HG03159 (cell line): ENCODE data around the gene MACROD2.

ENCODE experiments used
- ATAC-seq: cut with Tn5 transposase; IDR thresholded peaks from one replicate; pipeline ENCODE4 v1.9.1; 2021; ENCODE audit warnings: mild to moderate bottlenecking, moderate library complexity; ENCODE audit not compliant: unreplicated experiment

The MACROD2 gene

DNA sequence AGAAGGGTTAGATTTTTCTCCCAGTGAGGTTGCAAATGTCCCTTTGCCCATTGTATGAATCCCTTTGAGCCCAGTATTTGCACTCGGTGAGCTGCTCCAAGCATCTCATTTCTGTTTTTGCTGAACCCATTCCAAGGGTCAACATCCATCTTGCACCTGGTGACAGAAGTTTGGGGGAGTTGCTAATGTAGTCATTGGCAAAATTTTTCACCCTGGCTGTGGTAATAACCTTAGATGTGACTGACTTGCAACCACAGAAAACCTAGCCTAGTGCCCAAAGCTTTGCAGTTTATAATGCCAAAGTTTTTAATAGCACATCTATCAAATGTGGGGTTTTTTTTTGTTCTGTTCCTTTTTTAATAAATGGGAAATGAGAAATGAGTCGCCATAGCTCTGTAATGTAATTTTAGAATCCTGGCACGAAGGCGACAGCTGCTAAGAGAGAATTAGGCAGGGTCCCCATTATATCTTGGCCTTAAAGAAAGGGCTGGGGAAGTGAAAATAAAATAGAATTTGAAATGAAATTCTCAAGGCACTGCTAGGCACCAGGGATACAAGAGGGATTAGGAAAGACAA, 1895.2 kb downstream of the MACROD2 start:
- no peak for ATAC-seq

DNA sequence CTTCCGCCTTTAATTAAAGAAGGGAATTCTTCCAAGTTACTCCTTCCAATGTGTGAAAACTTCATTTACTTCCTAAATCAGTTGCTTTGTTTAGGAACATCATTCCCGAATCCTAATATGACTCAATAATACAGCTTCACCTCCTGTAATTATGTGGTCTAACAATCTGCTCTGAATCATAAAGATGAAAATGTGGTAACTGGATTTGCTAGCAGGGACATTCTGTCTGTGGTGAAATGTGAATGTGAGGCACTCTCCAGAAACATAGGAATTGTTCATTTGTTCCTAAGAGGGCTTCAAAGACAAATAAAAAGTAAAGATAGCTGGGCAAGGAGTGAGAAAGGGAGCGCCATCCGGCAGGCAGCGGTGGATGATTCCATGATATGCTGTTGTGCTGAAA, 1899.8 kb downstream of the MACROD2 start:
- no peak for ATAC-seq

DNA sequence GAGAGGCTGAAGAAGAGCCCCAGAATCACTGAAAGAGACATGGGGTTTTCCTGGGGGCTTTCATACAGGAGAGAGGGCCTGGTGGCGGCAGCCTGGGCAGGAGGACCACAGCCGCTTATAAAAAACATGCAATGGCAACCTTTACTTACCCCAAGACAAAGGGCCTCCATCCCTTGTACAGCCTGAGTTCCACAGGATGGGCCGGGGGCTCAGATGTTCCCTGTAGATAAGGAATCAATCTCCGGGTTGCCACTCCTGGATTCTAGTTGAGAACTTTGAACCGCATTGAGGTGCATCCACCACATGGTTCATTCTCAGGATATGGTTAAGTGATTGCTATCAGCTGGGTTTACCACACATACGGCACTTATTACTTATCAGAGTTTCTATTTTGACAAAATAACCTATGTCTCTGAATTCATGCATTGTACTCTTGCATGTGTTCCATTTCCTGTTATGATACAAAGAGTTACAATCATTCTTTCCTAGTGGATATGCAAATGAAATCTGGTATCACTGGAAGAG, 1900.3 kb downstream of the MACROD2 start:
- peak; percentile 94 for ATAC-seq

DNA sequence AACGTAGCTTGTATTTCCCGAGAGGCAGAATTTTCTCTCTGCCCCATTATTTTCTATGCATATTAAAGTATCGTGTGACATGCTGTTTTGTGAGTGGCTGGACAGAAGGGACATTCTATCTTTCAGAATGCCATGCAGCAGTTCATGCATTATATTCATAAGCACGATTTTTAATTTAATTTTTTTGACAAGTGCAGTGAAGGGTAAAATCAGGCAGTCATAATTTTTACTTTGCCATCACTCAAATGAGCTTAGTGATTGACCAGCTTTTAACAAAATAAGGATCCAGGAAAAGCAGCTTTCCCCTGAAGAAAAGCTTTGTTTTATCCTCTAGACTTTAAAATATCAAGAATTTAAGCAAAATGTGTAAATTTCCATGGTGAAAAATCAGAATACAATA, 1904.7 kb downstream of the MACROD2 start:
- ATAC-seq = no peak

DNA sequence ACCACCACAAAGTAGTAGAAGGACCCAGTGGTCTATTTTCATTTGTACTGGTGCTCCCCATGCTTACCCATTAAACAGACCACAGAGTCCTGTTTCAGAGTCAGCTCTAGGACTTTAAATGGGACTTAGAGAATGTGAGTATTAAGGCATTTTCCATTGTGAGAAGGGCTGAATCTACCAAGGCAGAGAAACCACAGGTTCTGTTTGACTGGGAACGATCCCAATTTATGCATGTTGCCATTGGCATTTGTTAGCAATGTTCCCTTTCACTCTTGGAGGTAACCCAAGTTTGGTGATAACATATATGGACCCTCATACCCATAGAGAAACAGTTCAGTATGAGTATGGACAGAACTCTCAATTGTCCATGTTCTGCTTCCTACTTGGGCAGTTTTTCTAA, 1905.1 kb downstream of the MACROD2 start:
- ATAC-seq = no peak

DNA sequence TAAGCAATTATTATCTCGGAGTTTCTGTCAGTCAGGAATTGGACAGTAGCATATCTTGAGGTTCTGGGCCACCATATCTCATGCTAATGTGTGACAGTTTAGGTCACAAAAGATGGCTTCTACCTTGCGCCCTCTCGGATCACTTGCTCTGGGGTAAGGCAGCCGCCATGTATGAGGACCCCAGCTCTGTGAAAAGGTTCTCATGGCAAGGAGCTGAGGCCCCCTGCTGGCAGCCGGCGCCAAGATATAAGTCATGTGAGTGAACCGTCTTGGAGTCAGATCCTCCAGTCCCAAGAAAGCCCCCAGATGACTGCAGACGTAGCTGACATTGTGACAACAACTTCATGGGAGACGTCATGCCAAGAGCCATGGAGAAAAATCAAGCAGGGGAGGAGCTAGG, 1907.2 kb downstream of the MACROD2 start:
- ATAC-seq = no peak

DNA sequence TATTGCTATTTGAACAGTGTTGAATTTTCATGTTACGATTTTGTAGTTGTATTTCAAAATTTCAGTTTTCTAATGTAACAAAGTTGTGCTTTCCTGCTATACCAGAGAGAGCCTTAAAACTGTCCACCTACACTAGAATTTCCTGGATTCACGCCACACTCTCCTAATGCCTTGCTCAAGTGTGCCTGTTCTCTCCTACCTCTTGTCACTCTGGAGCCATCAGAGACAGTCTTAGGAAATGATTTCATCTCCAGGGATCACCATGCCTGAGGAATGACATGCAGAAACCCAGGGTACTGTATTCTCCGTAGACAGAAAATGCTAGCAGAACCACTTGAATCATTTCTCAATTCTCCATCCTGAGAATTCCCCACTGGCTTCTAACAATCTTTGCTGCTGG, 1910.3 kb downstream of the MACROD2 start:
- ATAC-seq = no peak

DNA sequence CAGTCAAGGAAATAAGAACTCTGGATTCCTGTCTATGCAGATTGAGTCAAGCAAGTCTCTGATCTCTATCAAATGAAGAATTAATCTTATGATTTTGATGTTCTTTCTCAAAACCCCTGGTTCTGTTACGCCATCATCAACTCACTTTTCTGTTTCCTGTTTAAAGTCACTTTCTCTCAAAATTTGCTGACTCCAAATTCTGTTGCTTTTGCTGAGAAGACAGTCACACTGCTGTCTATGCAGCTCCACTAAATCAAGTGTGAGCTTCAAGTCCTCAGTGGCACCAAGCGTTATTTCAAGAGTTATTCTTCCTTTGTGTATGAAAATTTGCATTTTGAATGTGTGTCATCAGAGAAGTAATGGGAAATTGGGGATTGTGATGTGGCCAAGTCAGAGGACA, 1914.7 kb downstream of the MACROD2 start:
- ATAC-seq = no peak

DNA sequence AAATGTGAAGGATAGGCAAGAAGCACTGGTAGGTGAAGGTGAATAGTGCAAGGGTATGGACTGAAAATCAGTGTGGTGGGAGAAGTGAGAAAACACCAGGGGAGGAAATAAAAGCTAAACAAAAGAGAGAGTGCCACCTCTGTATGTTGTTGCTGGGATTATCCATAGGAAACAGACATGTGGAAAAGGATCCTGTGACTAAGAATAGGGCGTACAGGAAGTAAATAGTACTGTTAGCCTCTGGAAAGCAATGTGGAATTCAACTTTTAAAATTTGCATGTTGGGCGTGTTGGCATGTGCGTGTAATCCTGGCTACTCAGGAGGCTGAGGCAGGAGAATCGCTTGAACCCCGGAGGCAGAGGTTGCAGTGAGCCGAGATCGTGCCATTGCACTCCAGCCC, 1916.3 kb downstream of the MACROD2 start:
- ATAC-seq = no peak

DNA sequence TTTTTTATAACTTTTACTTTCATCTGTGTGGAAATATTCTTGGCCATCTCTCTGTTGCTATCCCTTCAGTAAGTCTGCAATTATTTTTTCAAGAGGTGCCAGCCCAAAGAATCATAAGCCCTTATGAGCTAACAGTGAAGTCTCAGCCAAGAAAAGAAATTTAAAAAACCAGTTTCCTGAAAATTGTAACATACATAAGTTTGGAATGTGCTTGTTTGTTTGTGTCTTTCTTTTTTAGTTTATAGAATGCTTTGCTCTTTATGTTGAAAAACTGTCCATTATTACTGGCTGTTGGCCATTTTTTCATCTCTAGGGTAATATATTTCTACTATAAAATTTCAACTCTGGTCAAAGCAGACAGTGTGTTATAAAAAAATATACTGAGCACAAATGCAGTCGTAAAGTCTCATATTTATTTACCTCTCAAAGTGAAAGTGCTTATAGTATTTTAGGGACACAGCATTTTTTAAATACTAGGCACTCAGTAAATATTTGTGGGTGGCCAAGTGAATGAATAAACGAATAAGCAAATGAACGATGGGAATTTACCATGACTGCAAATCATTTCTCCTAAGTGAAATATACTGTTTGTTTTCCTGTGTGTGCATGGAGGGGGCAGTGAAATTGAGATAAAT, 1918.2 kb downstream of the MACROD2 start:
- ATAC-seq = no peak

DNA sequence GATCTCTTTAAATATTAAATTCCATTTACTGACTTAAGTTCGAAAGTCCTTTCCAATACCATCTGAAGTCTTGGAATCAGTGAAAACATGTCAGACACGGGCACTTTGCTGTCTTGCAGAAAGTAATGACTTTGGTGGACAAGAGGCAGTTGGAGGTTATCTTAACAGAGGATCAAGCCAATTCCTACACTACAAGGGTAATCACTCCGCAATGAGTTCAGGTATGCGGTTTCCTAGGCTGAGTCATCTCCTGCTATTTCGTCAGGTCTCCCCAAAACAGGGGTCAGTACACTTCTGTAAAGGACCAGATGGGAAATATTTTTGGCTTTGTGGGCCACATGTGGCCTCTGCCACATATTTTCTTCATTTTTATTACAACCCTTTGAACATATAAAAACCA, 1921.3 kb downstream of the MACROD2 start:
- ATAC-seq = no peak

DNA sequence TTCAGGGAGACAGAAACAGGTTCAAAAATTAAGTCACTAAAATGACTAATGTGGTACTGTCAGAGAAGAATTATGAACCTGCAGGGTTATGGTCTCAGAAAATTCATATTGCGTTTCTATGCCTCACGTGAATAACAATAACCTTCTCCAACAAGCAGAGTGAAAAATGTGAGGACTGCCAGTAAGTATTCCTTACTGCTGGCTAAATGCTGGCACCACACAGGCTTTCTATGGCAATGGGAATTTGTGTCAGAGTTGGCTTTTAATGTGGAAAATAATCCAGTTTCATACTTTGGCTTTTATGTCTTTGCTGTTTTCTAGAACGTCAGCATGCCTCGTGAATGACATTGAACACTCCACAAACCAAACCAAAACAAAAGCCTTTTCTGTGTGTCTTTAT, 1922.0 kb downstream of the MACROD2 start:
- ATAC-seq = no peak

DNA sequence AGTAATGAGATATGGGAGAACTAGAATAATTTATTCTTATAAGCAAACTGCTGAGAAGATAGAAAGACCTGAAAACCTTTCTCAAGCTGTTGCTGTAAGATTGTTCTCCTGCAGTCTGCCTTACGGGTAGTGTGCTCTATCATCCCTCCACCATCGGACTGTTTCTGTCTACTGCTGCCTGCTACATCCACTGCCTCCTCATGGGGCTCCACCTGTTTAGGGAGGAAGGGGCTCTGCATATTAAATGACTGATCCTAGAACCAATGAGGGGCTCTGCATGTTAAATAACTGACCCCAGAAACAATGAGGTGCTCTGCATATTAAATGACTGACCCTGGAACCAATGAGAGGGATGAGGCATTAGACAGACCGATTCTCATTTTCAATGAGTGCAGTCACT, 1923.3 kb downstream of the MACROD2 start:
- ATAC-seq = no peak

DNA sequence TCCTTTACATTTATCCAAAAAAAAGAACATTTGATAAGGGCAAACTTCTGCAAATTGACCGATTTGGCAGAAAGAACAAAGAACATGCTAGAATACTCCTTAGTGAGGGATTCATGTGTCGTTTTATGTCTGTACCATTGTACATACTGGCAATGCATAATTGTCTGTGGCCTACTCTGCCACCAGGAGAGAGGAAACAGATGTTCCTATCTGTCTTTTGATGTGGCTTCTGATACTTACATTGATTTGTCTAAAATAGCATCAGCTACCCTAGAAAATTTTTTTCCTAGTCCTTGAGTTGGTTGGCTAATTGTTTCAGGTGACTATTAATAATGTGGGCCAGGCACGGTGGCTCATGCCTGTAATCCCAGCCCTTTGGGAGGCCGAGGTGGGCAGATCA, 1923.8 kb downstream of the MACROD2 start:
- ATAC-seq = no peak

DNA sequence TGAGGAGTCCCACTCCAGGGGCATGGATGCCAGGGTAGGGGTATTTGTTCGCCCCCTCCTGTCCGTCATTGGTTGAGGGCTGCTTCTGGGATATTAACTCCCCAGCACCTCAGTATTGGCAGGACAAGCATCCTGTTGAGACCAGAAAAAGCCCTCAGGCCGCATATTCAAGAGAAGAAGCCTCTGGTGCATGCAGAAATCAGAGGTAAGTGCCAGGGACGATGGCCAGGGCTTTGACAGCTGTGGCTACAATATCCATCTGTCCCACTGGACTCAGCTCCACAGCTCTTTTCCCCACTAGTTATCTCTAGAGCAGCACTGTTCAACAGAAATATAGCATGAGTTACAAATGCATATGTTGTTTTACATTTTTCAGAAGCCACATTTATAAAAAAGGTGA, 1926.6 kb downstream of the MACROD2 start:
- no peak for ATAC-seq

DNA sequence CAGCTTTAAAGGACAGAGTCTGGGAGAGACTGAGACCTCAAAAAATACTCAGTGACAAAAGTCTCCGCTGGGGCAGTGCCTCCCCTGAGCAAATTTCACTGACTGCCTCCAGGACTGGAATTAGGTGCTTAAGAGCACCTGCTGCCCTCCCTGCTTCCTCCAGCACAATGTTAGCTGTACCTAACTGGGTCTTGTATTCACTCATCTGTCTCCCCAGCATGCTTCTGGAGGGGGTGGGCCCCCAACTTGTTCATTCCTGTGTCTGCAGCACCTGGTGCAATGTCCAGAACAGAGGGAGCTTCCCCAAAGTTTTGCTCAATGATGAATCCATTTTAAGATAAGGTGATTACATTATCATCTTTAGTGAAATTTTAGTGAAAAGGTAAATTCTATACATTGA, 1927.2 kb downstream of the MACROD2 start:
- peak; percentile 40 for ATAC-seq

DNA sequence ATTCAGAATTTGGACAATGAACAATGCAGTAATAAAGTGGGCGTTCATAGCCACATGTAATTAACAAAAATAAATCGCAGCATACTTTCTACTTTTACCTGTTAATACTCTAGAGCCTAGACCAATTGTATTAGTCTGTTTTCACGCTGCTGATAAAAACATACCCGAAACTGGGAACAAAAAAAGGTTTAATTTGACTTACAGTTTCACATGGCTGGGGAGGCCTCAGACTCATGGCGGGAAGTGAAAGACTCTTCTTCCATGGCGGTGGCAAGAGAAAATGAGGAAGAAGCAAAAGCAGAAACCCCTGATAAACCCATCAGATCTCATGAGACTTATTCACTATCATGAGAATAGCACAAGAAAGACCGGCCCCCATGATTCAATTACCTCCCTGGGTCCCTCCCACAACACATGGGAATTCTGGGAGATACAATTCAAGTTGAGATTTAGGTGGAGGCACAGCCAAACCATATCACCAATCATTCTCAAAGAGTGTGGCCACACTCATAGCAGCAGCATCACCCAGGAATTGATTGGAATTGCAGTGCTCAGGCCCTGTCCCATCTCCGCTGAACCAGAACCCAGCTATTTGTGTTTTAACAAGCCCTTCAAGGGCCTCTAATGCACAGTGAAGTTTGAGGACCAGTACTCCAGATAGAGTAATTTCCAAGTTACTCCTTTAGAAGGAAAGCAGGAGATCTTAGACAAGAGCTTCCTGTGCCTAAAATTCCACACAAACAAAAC, 1927.9 kb downstream of the MACROD2 start:
- peak; percentile 56 for ATAC-seq

DNA sequence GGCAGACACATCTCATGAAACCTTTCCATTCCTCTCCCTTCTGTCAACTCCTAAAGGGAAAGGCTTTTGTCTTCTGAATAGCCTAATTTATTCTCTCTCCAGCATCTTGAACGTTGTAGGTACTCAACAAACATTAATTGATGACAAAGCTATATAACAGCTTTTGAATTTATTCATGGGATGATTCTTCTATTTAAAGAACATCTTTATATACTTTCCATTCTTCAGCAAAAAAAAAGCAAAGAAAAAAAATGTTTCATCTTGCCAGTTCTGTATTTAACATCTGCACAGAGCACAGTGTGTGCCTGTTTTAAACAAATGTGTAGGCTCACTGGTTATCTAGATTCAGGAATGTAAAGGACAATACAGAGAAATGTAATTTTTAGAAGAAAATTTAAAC, 1929.2 kb downstream of the MACROD2 start:
- ATAC-seq = no peak

DNA sequence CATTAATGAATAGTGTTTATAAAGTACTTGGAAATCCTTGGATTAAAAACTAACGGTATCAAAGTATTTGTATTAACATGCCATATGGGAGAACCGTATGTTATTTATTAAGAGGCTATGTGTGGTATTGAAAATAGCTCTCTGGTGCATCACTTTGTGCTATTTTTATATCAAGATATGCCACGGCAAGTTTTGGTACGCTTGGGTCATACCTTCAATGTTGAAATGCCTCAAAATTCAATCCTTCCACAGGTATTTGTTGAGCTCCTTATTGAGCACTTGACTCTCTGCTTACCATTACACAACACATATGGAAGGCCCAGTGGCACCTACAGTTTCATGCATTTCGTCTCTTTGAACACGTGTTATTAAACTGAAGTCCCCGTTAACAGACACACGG, 1930.1 kb downstream of the MACROD2 start:
- ATAC-seq = no peak

DNA sequence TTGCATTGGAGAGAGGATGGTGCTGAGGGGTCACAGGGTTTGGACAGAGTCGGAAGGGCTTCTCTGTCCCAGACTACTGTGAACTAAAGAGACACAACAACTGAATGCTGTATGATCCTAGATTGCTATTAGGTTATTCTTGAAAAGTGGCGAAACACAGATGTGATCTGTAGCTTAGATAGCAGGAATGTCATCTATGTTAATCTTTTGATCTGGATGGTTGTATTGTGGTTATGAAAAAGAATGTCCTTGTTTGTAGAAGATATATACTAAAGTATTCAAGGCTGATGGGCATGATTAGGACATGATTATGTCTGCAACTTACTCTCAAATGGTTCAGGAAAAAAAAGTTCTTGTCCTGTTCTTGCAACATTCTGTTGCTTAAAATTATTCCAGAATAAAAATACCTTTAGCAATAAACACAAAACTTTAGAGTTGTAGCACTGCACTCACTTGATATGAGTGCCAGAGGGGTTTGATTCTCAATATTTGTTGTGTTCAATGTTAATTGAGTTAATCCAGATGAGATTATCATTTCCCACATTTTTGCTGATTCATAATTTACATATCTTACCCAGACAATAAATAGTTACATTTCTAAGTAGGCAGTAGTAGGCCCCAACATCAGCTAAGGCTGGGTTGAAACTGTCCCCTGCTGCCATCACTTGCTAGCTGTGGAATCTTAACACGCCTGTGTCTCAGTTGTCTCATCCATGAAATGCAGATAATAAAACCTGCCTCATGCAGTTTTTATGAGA, 1932.8 kb downstream of the MACROD2 start:
- ATAC-seq = no peak

DNA sequence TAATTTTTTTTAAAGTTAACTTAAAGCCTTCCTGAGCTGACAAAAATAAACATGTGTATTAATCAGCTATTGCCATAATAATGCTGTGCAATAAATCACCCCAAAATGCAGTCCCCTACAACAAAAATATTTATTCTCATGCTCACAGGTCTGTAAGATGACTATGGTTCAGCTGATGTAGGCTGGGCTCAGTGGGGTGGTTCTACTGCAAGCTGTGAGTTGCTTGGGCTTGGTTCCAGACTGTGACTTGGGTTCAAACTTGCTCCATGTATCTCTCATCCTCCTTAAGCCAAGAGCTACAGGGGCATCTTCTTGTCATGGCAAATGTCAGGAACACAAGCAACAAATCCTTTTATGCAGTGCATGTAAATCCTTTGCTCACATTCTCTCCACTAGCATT, 1933.6 kb downstream of the MACROD2 start:
- ATAC-seq = no peak
